Retina (tissue), 1 donor: ENCODE measurements around the gene ALOX15B.

ENCODE experiments used
- DNase-seq: peaks from one replicate; pipeline ENCODE4 v3.0.0-alpha.2; 2016

ALOX15B gene

GRCh38 chr17:8038954-8039610 is at the start of gene ALOX15B:
ALOX15B (plus strand) TSS chr17:8039059; CDS start chr17:8039156, 97 bp downstream.
- DNase-seq = no peak

- DNase-seq = peak; percentile 97
These were observed 48.8 kb upstream of the ALOX15B start for GRCh38 chr17:7989781-7990655.

GRCh38 chr17:7992516-7992915 is 46.3 kb upstream of the ALOX15B start:
- no peak for DNase-seq

- DNase-seq = no peak
These were observed 45.9 kb upstream of the ALOX15B start for GRCh38 chr17:7992924-7993323.

GRCh38 chr17:7993972-7994589 is 44.8 kb upstream of the ALOX15B start:
- DNase-seq = no peak

GRCh38 chr17:7995724-7996123 is 43.1 kb upstream of the ALOX15B start:
- DNase-seq = no peak

- DNase-seq = no peak
These were observed 41.7 kb upstream of the ALOX15B start for GRCh38 chr17:7997186-7997585.

GRCh38 chr17:8001976-8002720 is 36.7 kb upstream of the ALOX15B start, which contains the start of gene GUCY2D:
GUCY2D (plus strand) TSS chr17:8002615; CDS start chr17:8003048, 433 bp downstream.
- peak; percentile 49 for DNase-seq

- peak; percentile 53 for DNase-seq
These were observed 35.9 kb upstream of the ALOX15B start for GRCh38 chr17:8002721-8003593.

GRCh38 chr17:8003594-8004181 is 35.2 kb upstream of the ALOX15B start:
- peak; percentile 56 for DNase-seq

- no peak for DNase-seq
These were observed 34.0 kb upstream of the ALOX15B start for GRCh38 chr17:8004899-8005298.

GRCh38 chr17:8005357-8005756 is 33.5 kb upstream of the ALOX15B start:
- DNase-seq = no peak

GRCh38 chr17:8005967-8006730 is 32.7 kb upstream of the ALOX15B start:
- DNase-seq = no peak

GRCh38 chr17:8006836-8007680 is 31.8 kb upstream of the ALOX15B start:
- no peak for DNase-seq

GRCh38 chr17:8007836-8008235 is 31.0 kb upstream of the ALOX15B start:
- no peak for DNase-seq

GRCh38 chr17:8012045-8012580 is 26.7 kb upstream of the ALOX15B start:
- DNase-seq = no peak

- no peak for DNase-seq
These were observed 25.7 kb upstream of the ALOX15B start for GRCh38 chr17:8012996-8013640.

- DNase-seq = no peak
These were observed 24.9 kb upstream of the ALOX15B start for GRCh38 chr17:8013731-8014557.
